HG03354 (cell line): ENCODE data around the gene CUL4A.
A peak's percentile ranks its signal among the peaks of the same experiment; 100 is the strongest.

Source experiments
- ATAC-seq: cut with Tn5 transposase; IDR thresholded peaks from one replicate; pipeline ENCODE4 v1.9.1; 2021; ENCODE audit warnings: mild to moderate bottlenecking; ENCODE audit not compliant: unreplicated experiment, poor library complexity, severe bottlenecking

Gene CUL4A

GRCh38 chr13:113178070-113178895, 31.1 kb upstream of the CUL4A start:
- ATAC-seq: no peak

GRCh38 chr13:113178896-113179167, 30.6 kb upstream of the CUL4A start:
- ATAC-seq: no peak

- ATAC-seq: no peak
Measured at GRCh38 chr13:113179374-113180230, 29.8 kb upstream of the CUL4A start.

- ATAC-seq: no peak
Measured at GRCh38 chr13:113182046-113182445, 27.4 kb upstream of the CUL4A start.

GRCh38 chr13:113183450-113184129, 25.8 kb upstream of the CUL4A start:
- no peak for ATAC-seq

GRCh38 chr13:113184568-113185440, 24.6 kb upstream of the CUL4A start:
- no peak for ATAC-seq

- peak; percentile 84 for ATAC-seq
Measured at GRCh38 chr13:113186061-113186900, 23.1 kb upstream of the CUL4A start.

GRCh38 chr13:113187263-113187669, 22.1 kb upstream of the CUL4A start:
- ATAC-seq: no peak

- ATAC-seq: no peak
Measured at GRCh38 chr13:113187883-113188665, 21.3 kb upstream of the CUL4A start.

GRCh38 chr13:113190181-113190580, 19.2 kb upstream of the CUL4A start:
- ATAC-seq: no peak

- no peak for ATAC-seq
Measured at GRCh38 chr13:113192279-113192678, 17.1 kb upstream of the CUL4A start.

- no peak for ATAC-seq
Measured at GRCh38 chr13:113192902-113193301, 16.5 kb upstream of the CUL4A start.

- no peak for ATAC-seq
Measured at GRCh38 chr13:113195360-113195759, 14.1 kb upstream of the CUL4A start.

GRCh38 chr13:113196970-113197737, 12.3 kb upstream of the CUL4A start:
- ATAC-seq: no peak

GRCh38 chr13:113201815-113202214, 7.6 kb upstream of the CUL4A start:
- no peak for ATAC-seq

GRCh38 chr13:113202912-113203311, 6.5 kb upstream of the CUL4A start:
- ATAC-seq: no peak
